Activated effector memory CD4-positive, alpha-beta T cell treated with anti-CD3 and anti-CD28 coated beads, Interleukin-2, amount 50 U/mL, for 16 hours (primary cell): ENCODE results near the gene CNTN3.

ENCODE experiments used
- DNase-seq: peaks from one replicate; pipeline ENCODE4 v3.0.0-alpha.2; 2020

CNTN3 gene

DNA sequence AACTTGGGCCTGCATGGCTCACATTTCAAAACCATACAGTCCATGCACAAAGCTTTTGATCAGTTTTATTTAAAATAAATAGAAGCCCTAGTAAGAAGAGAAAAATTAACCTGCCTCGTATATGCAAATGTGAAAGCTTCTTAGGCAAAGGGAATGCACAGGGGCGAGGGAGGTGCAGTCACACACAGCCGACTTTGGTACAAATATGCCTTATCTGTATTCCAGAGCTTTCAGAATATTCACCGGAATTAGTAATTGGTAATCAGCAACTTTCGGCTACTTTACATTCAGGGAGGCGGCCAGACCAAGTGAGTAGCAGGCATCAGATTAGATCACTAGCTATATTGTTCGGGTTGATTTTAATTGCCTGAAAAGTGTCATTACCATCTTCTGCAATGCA lies 7.5 kb downstream of the CNTN3 start:
- no peak for DNase-seq

DNA sequence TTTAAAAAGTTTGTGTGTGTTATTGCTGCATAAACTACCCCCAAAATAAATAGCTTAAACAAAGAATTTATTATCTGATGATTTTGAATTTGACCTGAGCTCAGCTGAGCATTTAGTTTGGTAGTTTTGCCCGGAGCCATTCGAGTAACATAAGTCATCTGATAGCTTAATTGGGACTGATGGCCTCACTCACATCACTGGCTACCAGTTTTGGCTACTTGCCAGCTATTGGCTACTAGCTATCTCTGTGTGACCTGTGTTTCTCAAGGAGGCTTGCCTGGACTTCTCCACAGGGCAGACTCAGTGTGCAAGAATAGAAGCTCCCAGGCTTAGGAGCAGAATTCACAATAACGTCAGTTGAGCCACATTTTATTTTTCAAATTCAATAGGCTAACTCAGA lies 9.0 kb downstream of the CNTN3 start:
- DNase-seq: no peak

DNA sequence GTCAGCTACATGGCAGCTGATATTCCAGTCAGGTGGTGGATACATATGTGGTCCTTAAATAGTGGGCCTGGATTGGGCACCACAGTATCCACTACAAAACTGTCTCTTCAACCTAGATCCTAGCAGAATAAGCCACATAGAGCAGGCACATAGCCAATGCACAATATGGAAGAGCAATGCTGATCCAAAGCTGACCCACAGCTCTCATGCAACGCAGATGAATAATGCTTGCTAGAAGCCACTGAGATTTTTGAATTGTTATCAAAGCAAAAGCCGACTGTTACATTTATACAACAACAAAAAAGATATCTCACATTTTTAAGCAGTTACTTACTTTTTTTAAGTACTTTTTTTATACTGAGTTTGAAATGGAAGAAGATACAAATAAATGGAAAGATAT lies 11.2 kb downstream of the CNTN3 start:
- DNase-seq: no peak

DNA sequence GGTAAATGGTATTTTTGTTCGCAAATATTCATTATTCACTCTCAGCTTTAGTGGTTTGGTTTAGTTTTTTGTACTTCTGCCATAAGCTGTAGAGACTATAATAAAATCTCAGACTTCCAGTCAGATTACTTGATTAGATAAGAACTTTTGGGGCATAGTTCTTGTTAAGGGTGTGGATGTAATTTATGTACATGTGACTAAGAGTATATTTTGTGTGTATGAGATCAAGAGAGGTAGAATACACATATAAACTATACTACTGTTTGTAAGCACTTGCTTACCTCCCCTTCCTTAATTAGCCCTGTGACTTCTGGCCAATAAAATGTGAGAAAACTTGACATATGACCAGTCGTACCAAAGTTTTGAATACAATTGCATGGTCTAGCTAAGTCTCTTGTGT lies 12.0 kb downstream of the CNTN3 start:
- no peak for DNase-seq

DNA sequence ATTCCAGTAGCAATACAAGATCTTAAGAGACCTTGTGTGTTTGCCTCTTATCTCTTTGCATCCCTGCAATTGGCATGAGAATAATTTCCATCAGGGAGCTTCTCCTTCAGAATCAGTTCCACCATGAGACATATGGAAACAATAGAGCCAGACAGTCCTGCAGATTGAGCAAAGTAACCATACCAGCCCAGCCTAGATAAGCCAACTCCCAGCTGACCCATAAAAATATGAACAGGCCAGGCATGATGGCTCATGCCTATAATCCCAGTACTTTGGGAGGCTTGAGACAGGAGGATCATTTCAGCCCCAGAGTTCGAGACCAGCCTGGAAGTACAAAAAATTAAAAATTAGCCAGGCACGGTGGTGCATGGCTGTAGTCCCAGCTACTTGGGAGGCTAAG lies 12.7 kb downstream of the CNTN3 start:
- no peak for DNase-seq

DNA sequence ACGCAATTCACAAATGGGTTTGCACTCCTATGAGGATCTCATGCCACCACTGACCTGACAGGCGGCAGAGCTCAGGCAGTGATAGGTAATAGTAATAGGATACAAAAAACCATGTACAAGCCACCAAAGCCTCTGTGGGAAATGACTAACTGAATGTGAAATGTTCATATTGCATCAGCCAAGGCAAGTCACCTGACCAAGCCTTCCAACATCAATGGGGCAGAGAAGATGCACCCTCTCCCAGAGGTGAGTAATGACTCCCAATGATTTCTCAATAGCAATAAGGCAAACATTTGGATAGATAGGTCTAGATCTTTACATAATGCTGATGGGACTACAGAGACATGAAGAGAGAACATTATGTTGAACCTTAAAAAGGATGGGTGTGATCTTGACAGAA lies 14.9 kb downstream of the CNTN3 start:
- no peak for DNase-seq

DNA sequence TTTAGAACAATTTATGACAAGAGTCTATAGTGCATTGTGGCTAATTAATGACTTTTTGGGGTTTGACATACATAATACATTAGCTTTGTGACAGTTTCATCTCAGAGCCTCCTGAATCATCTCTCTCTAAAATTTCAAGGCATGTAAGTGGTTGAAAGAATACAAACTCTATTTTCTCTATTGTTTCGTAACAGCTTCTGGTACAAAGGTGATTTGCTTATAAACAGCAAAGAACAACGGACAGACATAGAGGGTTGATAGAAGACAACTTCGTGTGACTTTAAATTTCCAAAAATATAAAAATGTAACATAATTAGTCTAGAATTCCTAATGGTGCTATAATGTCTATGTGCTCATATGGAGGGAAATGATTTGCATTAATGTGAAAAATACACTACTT lies 21.3 kb downstream of the CNTN3 start:
- no peak for DNase-seq

DNA sequence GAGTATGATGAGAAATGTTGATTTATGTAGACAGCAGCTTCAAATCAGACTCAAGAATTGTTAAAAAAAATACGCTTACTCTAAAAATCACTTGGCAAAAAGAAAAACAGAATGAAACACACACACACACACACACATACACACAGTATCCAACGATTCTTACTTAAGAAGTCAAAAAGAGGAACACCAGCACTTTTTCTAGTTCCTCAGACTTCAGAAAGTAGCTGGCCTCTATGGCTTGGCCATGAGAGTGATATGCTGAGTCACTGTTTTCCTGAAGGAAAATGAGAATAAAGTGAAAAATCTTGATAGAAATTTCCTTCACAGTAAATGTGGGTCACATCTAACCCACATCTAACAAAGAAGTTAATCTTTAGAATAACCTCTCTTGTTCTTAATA lies 22.1 kb downstream of the CNTN3 start:
- no peak for DNase-seq

DNA sequence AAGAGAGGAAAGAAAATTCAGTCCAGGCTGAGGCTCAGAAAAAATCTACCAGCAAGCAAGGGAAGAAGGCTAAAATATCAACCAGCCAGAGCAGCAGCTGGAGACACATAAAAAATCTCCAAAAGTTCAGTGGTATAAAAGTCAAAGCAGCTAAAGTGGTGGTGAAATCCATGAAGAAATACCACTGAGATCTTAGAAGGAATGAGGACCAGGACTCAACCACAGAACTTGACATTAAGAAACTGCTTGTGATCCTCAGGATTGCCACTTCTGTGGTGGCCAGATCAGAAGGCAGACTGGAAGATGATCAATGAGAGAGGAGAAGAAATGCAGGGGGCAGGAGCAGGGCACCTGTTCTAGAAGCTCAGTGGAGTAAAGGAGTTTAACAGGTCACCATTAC lies 22.5 kb downstream of the CNTN3 start:
- no peak for DNase-seq

DNA sequence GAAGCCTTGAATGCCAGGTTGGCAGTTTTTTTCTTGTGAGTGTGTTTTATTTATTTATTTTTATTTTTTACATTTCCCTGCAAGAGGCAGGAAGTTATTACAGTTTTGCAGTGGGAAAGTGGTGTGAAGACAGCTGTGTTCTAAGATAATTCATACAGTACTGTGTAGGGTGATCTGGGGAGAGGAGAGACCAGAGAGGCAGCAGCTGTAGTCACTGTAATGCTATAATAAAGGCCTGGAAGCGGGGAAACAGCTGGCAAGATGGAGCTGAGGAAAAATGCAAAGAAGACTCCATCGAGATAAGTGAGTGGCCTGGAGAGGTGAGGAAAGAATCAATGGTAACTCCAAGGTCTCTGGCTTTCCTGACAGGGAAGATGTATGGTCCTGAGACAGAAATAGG lies 23.1 kb downstream of the CNTN3 start:
- no peak for DNase-seq

DNA sequence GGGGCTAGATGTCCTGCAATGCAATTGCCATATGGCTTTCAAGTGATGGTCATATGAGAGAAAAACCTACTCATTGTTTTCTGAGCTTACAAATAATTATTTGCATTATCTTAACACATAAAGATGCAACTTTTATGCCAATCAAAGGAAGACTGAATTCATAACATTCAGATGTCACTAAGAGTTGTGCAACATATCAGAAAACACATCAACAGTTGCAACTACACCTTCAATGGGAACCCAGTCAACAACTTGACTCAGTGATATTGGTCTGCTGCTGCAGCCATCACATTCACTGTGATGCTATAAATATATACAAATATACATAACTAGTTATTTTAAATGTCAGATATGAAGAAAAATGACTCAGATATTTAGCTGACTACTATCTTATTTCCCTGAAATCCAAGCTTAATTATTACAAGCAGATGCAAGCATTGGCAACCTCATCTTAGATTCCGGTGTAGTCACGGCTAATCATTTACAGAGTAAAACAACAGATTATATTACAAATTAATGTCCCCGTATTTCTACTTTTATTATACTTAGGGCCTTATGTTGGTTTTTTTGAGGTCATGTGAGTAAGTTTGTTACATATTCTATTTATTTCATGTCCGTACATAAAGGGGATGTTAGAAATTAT lies 23.7 kb downstream of the CNTN3 start:
- DNase-seq: no peak

DNA sequence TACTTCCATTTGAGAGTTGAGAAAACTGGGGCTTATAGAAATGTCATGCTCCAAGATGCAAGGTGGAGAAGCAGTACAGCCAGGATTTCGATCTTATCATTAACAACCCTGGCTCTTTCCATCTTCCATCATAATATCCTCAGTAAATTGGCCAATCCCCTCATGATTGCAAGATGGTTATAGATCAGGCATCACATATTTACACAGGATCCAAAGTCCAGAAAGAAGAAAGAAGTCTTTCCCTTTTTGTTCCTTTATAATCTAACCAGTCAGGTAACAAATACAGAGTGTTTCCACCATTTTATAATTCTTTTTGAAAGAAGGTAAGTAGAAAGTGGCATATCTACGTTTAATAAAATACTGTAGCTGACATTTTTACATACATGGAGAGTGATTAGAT lies 29.7 kb downstream of the CNTN3 start:
- DNase-seq: no peak

DNA sequence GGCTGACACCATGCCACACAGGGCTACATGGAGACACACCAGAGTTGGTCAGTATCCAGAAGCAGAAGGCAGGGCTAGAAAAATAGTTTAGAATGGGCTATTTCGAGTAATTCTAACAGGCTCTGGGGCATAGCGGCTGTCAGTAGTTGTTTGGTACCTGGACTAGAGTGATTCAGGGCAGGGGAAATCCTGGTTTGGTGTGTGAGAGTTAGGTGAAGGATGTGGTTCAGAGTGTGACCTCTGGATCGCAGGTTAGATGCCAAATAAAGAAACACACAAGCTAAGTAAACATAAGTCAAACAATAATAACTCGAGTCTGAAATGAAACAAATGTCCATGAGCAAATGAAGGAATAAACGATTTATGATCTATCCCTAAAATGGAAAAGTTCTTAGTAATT lies 31.5 kb downstream of the CNTN3 start:
- DNase-seq: no peak

DNA sequence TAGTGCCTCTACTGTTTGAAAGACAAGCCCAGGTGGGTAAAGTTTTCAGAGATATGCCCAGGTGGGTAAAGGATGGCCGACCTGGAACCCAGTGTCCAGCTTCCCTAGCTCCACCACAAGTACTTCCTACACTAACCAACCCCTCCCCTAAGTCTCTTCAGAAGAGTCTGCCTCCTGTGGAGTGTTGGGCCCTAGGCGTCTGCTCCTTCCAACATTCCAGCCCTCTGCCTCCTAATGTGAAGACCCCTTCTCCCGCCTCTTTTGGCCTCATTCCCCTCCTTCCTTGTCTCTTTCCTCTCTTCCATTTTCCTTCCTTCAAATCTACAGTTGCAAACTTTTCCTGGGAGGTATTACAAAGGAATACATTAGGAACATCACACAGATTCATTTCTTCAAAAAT lies 38.6 kb downstream of the CNTN3 start:
- no peak for DNase-seq

DNA sequence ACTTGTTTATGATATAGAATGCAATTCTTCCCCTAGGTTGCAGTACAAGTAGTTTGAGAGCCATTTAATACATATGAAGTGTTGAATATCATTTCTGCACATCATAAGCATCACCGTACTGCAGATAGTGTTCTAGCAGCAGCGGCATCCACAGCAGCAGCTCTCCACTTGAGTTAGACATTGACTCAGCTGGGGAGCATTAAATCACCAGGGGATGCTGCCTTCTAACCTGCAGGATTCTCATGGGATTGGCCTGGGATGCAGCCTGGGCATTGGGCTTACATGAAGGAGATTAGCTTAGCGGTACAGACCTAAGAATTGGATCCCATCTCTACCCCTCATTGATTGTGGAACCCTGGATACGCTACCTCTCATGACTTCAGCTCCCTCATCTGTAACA lies 43.3 kb downstream of the CNTN3 start:
- no peak for DNase-seq
